Activated naive CD4-positive, alpha-beta T cell treated with anti-CD3 and anti-CD28 coated beads for 36 hours (primary cell): ENCODE results near the gene PNMA6E. TPM values are rescaled to one million over a fixed set of nuclear protein-coding genes. Genes with fewer than 3 reads are reported as not detected.
A peak's percentile ranks its signal among the peaks of the same experiment; 100 is the strongest.
"Not testable (repeated sequence)": the region's sequence is repeated elsewhere in the genome, so short reads cannot be mapped to it uniquely, and the experiment has no call there.

Source experiments
- CTCF ChIA-PET: fragments of 350-600 bp; sonication (Branson Sonifier 250); formaldehyde crosslinking; loops from one replicate; lab custom pipeline; 2021; ENCODE audit warnings: antibody characterized with exemption; lab: Charles Lee
- DNase-seq: peaks from one replicate; pipeline ENCODE4 v3.0.0-alpha.2; 2020
- H3K27ac Mint-ChIP-seq: one replicate; pipeline ENCODE4 v1.8.0; 2021; ENCODE audit warnings: mild to moderate bottlenecking, mixed read lengths
- H3K27me3 Mint-ChIP-seq: one replicate; pipeline ENCODE4 v1.8.0; 2021; ENCODE audit warnings: low read depth, mixed read lengths
- H3K36me3 Mint-ChIP-seq: one replicate; pipeline ENCODE4 v1.8.0; 2021; ENCODE audit warnings: low read depth, mixed read lengths
- H3K4me1 Mint-ChIP-seq: one replicate; pipeline ENCODE4 v1.8.0; 2021; ENCODE audit warnings: low read depth, mixed read lengths
- H3K4me3 Mint-ChIP-seq: one replicate; pipeline ENCODE4 v1.8.0; 2021; ENCODE audit warnings: mild to moderate bottlenecking, moderate library complexity, mixed read lengths
- H3K9me3 Mint-ChIP-seq: one replicate; pipeline ENCODE4 v1.8.0; 2021; ENCODE audit warnings: mixed read lengths
- intact Hi-C: fragments of 100-400 bp; cut with micrococcal nuclease; formaldehyde crosslinking; loops from one replicate; pipeline ENCODE4 v1.15.1; 2023
- total RNA-seq, 2 experiments: library from RNA; stranded (reverse); gene quantifications; one replicate each; pipeline ENCODE4 v1.2.3, GENCODE V29; 2021

Gene PNMA6E
- total RNA-seq, 2 experiments from 2014 or later: not detected

DNA sequence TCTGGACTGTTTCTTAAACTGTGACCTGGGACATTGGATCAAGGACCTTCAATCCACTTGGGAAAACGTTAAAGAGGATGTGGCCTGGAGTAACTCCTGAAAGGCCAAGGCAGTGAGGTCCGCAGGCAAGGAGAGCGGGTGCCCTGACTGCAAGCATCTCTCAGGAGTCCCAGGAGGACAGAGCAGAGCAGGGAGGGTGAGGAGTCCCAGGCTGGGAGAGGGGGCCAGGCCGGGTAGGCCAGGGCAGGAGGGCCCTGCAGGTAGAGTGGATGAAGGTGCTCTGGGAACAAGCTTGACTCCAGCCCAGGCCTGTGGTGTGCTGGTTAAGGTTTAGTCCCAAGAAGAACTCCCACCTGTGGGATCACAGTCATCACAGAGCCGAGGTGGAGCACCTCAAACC is 13.8 kb downstream of the PNMA6E start:
- no peak overlapping the region for H3K4me3 Mint-ChIP-seq
- H3K27me3 Mint-ChIP-seq: no peaks in the 10 kb centered on the region
- CTCF ChIA-PET: no interaction called here
- no peak overlapping the region for H3K27ac Mint-ChIP-seq
- DNase-seq: no peak
- H3K4me1 Mint-ChIP-seq: no peaks in the 10 kb centered on the region
- H3K36me3 Mint-ChIP-seq: no peaks in the 10 kb centered on the region
- intact Hi-C loops: no loop called here
- H3K9me3 Mint-ChIP-seq: no peaks in the 10 kb centered on the region

DNA sequence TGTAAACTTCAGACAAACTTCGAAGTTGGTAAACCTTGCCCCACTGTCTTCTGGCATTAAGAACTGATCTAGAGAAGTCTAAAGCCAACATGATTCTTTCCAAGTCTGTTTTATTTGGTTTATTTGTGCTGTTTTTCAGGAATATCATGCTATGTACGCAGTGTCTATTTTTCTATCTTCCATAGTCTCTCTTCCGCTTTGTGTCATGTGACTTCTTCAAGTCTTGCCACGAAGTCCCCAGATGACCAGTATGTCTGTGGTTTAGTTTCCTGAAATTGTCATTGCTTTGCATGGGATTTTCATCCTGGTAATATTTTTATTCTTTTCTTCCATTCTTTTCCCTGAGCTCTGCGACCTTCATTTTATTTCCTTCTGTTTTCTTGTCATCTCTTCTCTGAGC is 15.1 kb downstream of the PNMA6E start:
- no peak for DNase-seq
- Mint-ChIP-seq H3K4me1 (no peaks in the 10 kb centered on the region), H3K9me3 (no peaks in the 10 kb centered on the region), H3K27me3 (no peaks in the 10 kb centered on the region), H3K36me3 (no peaks in the 10 kb centered on the region), H3K4me3 (no peak overlapping the region), H3K27ac (no peak overlapping the region)
- intact Hi-C loops: no loop called here
- CTCF ChIA-PET: no interaction called here

GRCh38 chrX:153384973-153385372 is 16.2 kb downstream of the PNMA6E start:
- CTCF ChIA-PET, H3K4me3 Mint-ChIP-seq, H3K27me3 Mint-ChIP-seq, H3K27ac Mint-ChIP-seq, H3K9me3 Mint-ChIP-seq, intact Hi-C loops, H3K36me3 Mint-ChIP-seq, DNase-seq, H3K4me1 Mint-ChIP-seq: not testable (repeated sequence)

GRCh38 chrX:153384390-153384789 is 16.8 kb downstream of the PNMA6E start:
- no peak overlapping the region for H3K27ac Mint-ChIP-seq
- H3K36me3 Mint-ChIP-seq: no peaks in the 10 kb centered on the region
- H3K9me3 Mint-ChIP-seq: no peaks in the 10 kb centered on the region
- DNase-seq: no peak
- no peaks in the 10 kb centered on the region for H3K4me1 Mint-ChIP-seq
- intact Hi-C loops: no loop called here
- CTCF ChIA-PET: no interaction called here
- no peak overlapping the region for H3K4me3 Mint-ChIP-seq
- H3K27me3 Mint-ChIP-seq: no peaks in the 10 kb centered on the region

- H3K4me1 Mint-ChIP-seq: no peaks in the 10 kb centered on the region
- H3K27ac Mint-ChIP-seq: no peak overlapping the region
- no peaks in the 10 kb centered on the region for H3K27me3 Mint-ChIP-seq
- H3K36me3 Mint-ChIP-seq: no peaks in the 10 kb centered on the region
- DNase-seq: no peak
- H3K4me3 Mint-ChIP-seq: no peak overlapping the region
- CTCF ChIA-PET: no interaction called here
- no peaks in the 10 kb centered on the region for H3K9me3 Mint-ChIP-seq
- intact Hi-C loops: loop anchor here (2.0 kb wide), 1 partner anchor 424 kb away; no protein-coding TSS in a partner anchor
Observed at GRCh38 chrX:153382563-153383482, 18.3 kb downstream of the PNMA6E start.

DNA sequence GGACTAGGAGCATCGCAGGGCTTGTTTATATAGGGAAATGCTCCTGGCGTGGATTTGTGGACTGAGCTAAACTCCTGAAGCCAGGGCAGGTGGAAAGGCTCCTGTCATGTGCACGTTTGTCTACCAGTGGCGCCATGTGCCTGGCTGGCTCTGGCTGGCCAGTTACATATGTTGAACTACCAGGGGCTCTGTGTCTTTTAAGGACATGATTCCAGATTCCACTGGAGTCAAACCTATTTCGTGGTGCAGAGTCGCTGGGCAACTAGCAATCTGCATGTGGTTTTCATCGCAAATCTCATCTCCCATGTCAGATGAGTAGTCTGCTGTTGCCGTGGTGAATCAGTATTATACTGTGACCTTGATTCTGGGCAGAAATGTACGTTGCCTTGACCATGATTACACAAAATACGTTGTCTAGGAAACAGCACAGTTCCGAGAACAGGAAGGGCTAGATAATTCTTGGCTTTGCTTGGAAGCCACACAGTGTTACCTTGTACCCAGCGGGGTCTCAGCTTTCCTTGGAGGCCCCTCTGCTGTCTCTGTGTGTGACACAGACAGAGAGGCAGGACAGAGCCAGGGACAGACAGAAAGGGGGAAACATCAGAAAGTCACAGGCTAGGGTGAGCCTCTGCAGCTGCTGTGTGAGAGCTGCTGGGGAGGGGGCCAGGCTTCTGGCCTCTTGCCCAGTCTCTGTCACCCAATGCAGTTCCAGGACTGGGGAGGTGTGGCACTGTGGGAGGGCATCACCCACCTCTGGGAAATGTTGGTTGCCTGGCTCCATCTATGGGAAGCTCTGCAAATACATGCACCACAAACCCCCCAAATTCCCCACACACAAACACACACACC is 19.2 kb downstream of the PNMA6E start:
- Mint-ChIP-seq H3K4me3 (no peak overlapping the region), H3K36me3 (no peaks in the 10 kb centered on the region), H3K27ac (no peak overlapping the region), H3K4me1 (no peaks in the 10 kb centered on the region), H3K9me3 (no peaks in the 10 kb centered on the region), H3K27me3 (no peaks in the 10 kb centered on the region)
- intact Hi-C loops: loop anchor here (2.0 kb wide), 1 partner anchor 423 kb away; no protein-coding TSS in a partner anchor
- DNase-seq: peak; percentile 44
- CTCF ChIA-PET: no interaction called here

DNA sequence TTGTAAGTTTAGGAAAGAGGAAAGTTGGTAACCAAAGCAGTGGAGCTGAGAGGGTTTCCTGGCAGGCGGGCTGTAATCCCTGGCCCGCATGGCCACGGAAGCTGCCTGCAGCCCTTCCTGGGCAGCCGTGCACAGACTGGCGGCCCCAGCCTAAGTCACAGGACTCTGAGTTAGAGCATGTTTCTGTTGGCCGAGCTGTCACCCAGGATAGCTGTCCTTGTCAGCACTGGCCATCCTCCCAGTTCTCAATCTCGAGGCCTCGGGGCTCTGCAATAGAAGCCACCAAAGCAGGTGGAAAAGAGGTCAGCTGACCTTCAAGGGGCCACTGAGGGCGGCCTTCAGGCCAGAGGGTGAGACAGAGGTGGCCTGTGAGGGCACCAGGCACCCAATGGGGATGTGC is 20.5 kb downstream of the PNMA6E start:
- Mint-ChIP-seq H3K9me3 (no peaks in the 10 kb centered on the region), H3K36me3 (no peaks in the 10 kb centered on the region), H3K27me3 (no peaks in the 10 kb centered on the region), H3K4me3 (no peak overlapping the region), H3K4me1 (no peaks in the 10 kb centered on the region), H3K27ac (no peak overlapping the region)
- CTCF ChIA-PET: no interaction called here
- intact Hi-C loops: no loop called here
- no peak for DNase-seq

DNA sequence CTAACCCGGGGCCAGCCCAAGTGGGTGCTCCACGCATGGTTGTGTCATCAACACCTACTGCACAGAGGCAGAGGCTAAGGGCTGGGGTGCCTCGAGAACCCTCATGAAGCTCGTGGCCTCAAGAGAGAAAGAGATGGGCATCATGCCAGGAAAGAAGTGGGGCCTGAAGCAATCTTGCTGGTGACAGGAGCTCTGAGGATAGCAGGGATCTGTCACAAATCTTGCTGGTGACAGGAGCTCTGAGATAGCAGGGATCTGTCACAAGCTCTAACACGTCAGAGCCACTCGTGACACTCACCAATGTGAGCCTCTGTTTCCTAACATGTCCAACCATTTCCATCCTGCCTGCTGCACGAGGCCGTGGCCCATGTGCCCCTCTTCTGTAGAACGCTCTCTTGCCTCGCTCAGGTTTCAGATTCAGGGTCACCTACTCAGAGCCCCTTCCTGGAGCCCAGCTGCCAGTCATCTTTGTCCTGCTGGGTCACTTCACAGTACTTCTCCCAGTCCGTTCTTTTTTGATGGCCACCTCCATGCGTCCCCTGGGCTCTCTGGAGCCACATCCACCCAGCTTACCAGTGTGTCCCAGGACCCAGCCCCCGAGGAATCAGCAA is 21.1 kb downstream of the PNMA6E start:
- Mint-ChIP-seq H3K36me3 (no peaks in the 10 kb centered on the region), H3K9me3 (no peaks in the 10 kb centered on the region), H3K4me3 (no peak overlapping the region), H3K4me1 (no peaks in the 10 kb centered on the region), H3K27ac (no peak overlapping the region), H3K27me3 (no peaks in the 10 kb centered on the region)
- CTCF ChIA-PET: no interaction called here
- DNase-seq: no peak
- intact Hi-C loops: no loop called here

- intact Hi-C loops: no loop called here
- Mint-ChIP-seq H3K27me3 (no peaks in the 10 kb centered on the region), H3K27ac (no peak overlapping the region), H3K36me3 (no peaks in the 10 kb centered on the region), H3K9me3 (no peaks in the 10 kb centered on the region), H3K4me1 (no peaks in the 10 kb centered on the region), H3K4me3 (no peak overlapping the region)
- CTCF ChIA-PET: no interaction called here
- DNase-seq: no peak
Observed at GRCh38 chrX:153379508-153379907, 21.6 kb downstream of the PNMA6E start.

DNA sequence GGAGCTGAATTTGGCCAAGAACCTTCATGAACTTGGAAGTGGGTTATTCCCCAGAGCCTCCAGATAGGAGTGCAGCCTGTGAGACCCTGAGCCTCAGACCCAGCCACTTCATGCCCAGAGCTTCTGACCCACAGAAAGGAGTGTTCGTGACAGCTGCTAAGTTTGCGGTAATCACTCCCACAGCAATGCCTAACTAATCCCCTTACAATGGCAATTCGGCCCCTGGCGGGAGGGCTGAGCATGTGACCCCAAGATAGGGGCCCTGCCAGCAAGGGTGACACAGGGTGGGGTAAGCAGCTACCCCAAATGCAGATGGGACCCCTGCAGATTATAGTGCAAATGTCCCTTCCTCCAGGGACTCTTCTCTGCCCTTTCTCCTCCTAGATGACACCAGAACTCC is 22.5 kb downstream of the PNMA6E start:
- CTCF ChIA-PET: no interaction called here
- no peaks in the 10 kb centered on the region for H3K36me3 Mint-ChIP-seq
- no peaks in the 10 kb centered on the region for H3K27me3 Mint-ChIP-seq
- intact Hi-C loops: no loop called here
- H3K9me3 Mint-ChIP-seq: no peaks in the 10 kb centered on the region
- H3K27ac Mint-ChIP-seq: no peak overlapping the region
- H3K4me3 Mint-ChIP-seq: no peak overlapping the region
- no peaks in the 10 kb centered on the region for H3K4me1 Mint-ChIP-seq
- DNase-seq: no peak

- no peak for DNase-seq
- Mint-ChIP-seq H3K4me3 (no peak overlapping the region), H3K27ac (no peak overlapping the region), H3K9me3 (no peaks in the 10 kb centered on the region), H3K4me1 (no peaks in the 10 kb centered on the region), H3K36me3 (no peaks in the 10 kb centered on the region), H3K27me3 (no peaks in the 10 kb centered on the region)
- CTCF ChIA-PET: no interaction called here
- intact Hi-C loops: no loop called here
Observed at GRCh38 chrX:153377727-153378126, 23.4 kb downstream of the PNMA6E start.

DNA sequence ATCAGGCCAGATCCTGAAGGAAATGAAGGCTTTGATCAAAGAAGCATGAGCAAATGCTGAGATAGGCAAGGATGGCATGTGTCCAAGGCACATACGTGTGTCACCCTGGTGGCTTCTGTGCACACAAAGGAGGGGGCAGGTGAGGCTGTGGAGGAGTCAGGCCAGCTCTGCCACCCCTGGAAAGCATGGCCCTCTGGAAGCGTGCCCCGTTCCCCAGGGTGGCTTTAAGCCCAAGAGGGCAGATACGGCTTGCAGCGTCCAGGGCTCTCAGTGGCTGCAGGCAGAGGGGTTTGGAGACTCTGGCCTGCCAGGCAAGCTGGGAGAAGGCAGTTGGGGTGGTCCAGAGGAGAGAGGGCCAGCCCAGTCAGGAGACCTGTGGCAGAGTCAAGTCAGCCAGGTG is 25.6 kb downstream of the PNMA6E start:
- no peaks in the 10 kb centered on the region for H3K36me3 Mint-ChIP-seq
- DNase-seq: no peak
- no peaks in the 10 kb centered on the region for H3K9me3 Mint-ChIP-seq
- no peaks in the 10 kb centered on the region for H3K27me3 Mint-ChIP-seq
- H3K4me1 Mint-ChIP-seq: peaks cover 4% of the 10 kb centered on the region
- H3K27ac Mint-ChIP-seq: no peak overlapping the region
- no peak overlapping the region for H3K4me3 Mint-ChIP-seq
- CTCF ChIA-PET: no interaction called here
- intact Hi-C loops: no loop called here
